SH-SY5Y (cell line): Measurements from ENCODE around the gene HCAR3.

ENCODE experiments used
- GATA2 ChIP-seq: IDR thresholded peaks from 2 replicates; pipeline ENCODE4 v1.6.1; 2011; ENCODE audit warnings: mild to moderate bottlenecking, low read depth, low read length
- GATA3 ChIP-seq: IDR thresholded peaks from 2 replicates; pipeline ENCODE4 v1.6.1; 2011; ENCODE audit warnings: low read depth, mild to moderate bottlenecking, low read length, moderate library complexity

The HCAR3 gene

GRCh38 chr12:122672515-122672914 lies 44.1 kb downstream of the HCAR3 start:
- no peak for TF ChIP-seq GATA2
- no peak for TF ChIP-seq GATA3

GRCh38 chr12:122669397-122670070 lies 47.1 kb downstream of the HCAR3 start:
- TF ChIP-seq GATA3 (no peak), GATA2 (no peak)

GRCh38 chr12:122668268-122668667 lies 48.3 kb downstream of the HCAR3 start:
- no peak for TF ChIP-seq GATA2
- TF ChIP-seq GATA3, result no peak

- TF ChIP-seq GATA2 (no peak), GATA3 (no peak)
These were observed 50.9 kb downstream of the HCAR3 start for GRCh38 chr12:122665759-122666158.

- TF ChIP-seq GATA2, result no peak
- TF ChIP-seq GATA3, result no peak
These were observed 51.3 kb downstream of the HCAR3 start for GRCh38 chr12:122665349-122665748.
